Germinal center (tissue), 1 donor: Measurements from ENCODE around the gene SMC6.

Experiments used
- DNase-seq: peaks from one replicate; pipeline ENCODE4 v3.0.0; 2012; ENCODE audit warnings: mixed read lengths, low spot score

Gene SMC6

GRCh38 chr2:17753803-17754663 lies at the start of gene SMC6, which contains the start of gene GEN1:
Gene SMC6, minus strand, starts transcription at chr2:17753810. Its CDS starts 7,864 bp downstream, at chr2:17745946.
Gene GEN1, plus strand, starts transcription at chr2:17754138. Its CDS starts 5,806 bp downstream, at chr2:17759944.
- peak; percentile 96 for DNase-seq

- no peak for DNase-seq
Observed at GRCh38 chr2:17800693-17801458, 47.3 kb upstream of the SMC6 start.

- DNase-seq = no peak
Observed at GRCh38 chr2:17800219-17800618, 46.6 kb upstream of the SMC6 start.

- DNase-seq = no peak
Observed at GRCh38 chr2:17799301-17800120, 45.9 kb upstream of the SMC6 start.

- no peak for DNase-seq
Observed at GRCh38 chr2:17798338-17798737, 44.7 kb upstream of the SMC6 start.

GRCh38 chr2:17795309-17795708 lies 41.7 kb upstream of the SMC6 start:
- DNase-seq = no peak

- DNase-seq = no peak
Observed at GRCh38 chr2:17793803-17794354, 40.3 kb upstream of the SMC6 start.

GRCh38 chr2:17793296-17793695 lies 39.7 kb upstream of the SMC6 start:
- no peak for DNase-seq

GRCh38 chr2:17792515-17792914 lies 38.9 kb upstream of the SMC6 start:
- no peak for DNase-seq

- DNase-seq = no peak
Observed at GRCh38 chr2:17791817-17792130, 38.2 kb upstream of the SMC6 start.

GRCh38 chr2:17791121-17791816 lies 37.7 kb upstream of the SMC6 start:
- no peak for DNase-seq

- no peak for DNase-seq
Observed at GRCh38 chr2:17790536-17790935, 36.9 kb upstream of the SMC6 start.

GRCh38 chr2:17788773-17789172 lies 35.2 kb upstream of the SMC6 start:
- no peak for DNase-seq

- no peak for DNase-seq
Observed at GRCh38 chr2:17786727-17787126, 33.1 kb upstream of the SMC6 start.

GRCh38 chr2:17781482-17781881 lies 27.9 kb upstream of the SMC6 start:
- no peak for DNase-seq

- DNase-seq = no peak
Observed at GRCh38 chr2:17780546-17780945, 26.9 kb upstream of the SMC6 start.

GRCh38 chr2:17772532-17772931 lies 18.9 kb upstream of the SMC6 start:
- no peak for DNase-seq

GRCh38 chr2:17771956-17772355 lies 18.3 kb upstream of the SMC6 start:
- DNase-seq = no peak

- no peak for DNase-seq
Observed at GRCh38 chr2:17768894-17769293, 15.3 kb upstream of the SMC6 start.

GRCh38 chr2:17765398-17765797 lies 11.8 kb upstream of the SMC6 start:
- DNase-seq = no peak

GRCh38 chr2:17763641-17764333 lies 10.2 kb upstream of the SMC6 start:
- no peak for DNase-seq
